HUES64 (cell line): Measurements from ENCODE around the gene PLA2G3.

Experiments
- H3K27ac ChIP-seq: 2 replicates; pipeline ENCODE4 v1.7.0; 2013; ENCODE audit warnings: low read depth, low read length, inconsistent platforms
- H3K27me3 ChIP-seq: 2 replicates; pipeline ENCODE4 v1.6.1; 2013; ENCODE audit warnings: mild to moderate bottlenecking, low read length; ENCODE audit not compliant: insufficient read depth
- H3K36me3 ChIP-seq: 2 replicates; pipeline ENCODE4 v1.6.1; 2013; ENCODE audit warnings: mild to moderate bottlenecking, low read length; ENCODE audit not compliant: insufficient read depth
- H3K4me1 ChIP-seq: 2 replicates; pipeline ENCODE4 v1.6.1; 2013; ENCODE audit warnings: mild to moderate bottlenecking, low read length, moderate library complexity; ENCODE audit not compliant: insufficient read depth
- H3K4me3 ChIP-seq: 2 replicates; pipeline ENCODE4 v1.5.1; 2013; ENCODE audit warnings: mild to moderate bottlenecking, low read length, moderate library complexity
- H3K9ac ChIP-seq: 2 replicates; pipeline ENCODE4 v1.6.1; 2013; ENCODE audit warnings: mild to moderate bottlenecking, low read depth, low read length
- H3K9me3 ChIP-seq: 2 replicates; pipeline ENCODE4 v1.6.1; 2013; ENCODE audit warnings: low read depth, low read length; ENCODE audit not compliant: insufficient read depth
- WGBS: fragments of 150-250, 120-280 bp; methylation state at CpG from one replicate; pipeline ENCODE4 v1.1.7; 2013; ENCODE audit warnings: missing lambda C conversion rate; 5-methylcytosine and 5-hydroxymethylcytosine counted together

Gene PLA2G3

GRCh38 chr22:31144223-31144622, 3.9 kb upstream of the PLA2G3 start:
- Histone ChIP-seq H3K27me3 (no peaks in the 10 kb centered on the region), H3K27ac (no peak overlapping the region), H3K4me3 (no peak overlapping the region), H3K9me3 (peaks cover 15% of the 10 kb centered on the region; the same call in 1 of the 2 replicates), H3K9ac (no peak overlapping the region), H3K36me3 (no peaks in the 10 kb centered on the region), H3K4me1 (peaks cover 8% of the 10 kb centered on the region)

- Histone ChIP-seq H3K27ac (no peak overlapping the region), H3K27me3 (no peaks in the 10 kb centered on the region), H3K4me3 (no peak overlapping the region), H3K4me1 (peaks cover 8% of the 10 kb centered on the region), H3K9me3 (peaks cover 15% of the 10 kb centered on the region; the same call in 1 of the 2 replicates), H3K36me3 (no peaks in the 10 kb centered on the region), H3K9ac (no peak overlapping the region)
- 91% methylated on average over 3 of the region's 3 CpGs for WGBS
Measured at GRCh38 chr22:31143537-31143936, 3.2 kb upstream of the PLA2G3 start.

GRCh38 chr22:31143038-31143437, 2.7 kb upstream of the PLA2G3 start:
- H3K4me1 ChIP-seq = peaks cover 8% of the 10 kb centered on the region
- H3K27me3 ChIP-seq = no peaks in the 10 kb centered on the region
- H3K4me3 ChIP-seq = no peak overlapping the region
- peaks cover 15% of the 10 kb centered on the region; the same call in 1 of the 2 replicates for H3K9me3 ChIP-seq
- H3K9ac ChIP-seq = no peak overlapping the region
- WGBS = 90% methylated on average over 3 of the region's 3 CpGs
- 0 out of 2 replicates have a peak, but pooled peaks cover 1% of the 10 kb centered on the region for H3K36me3 ChIP-seq
- no peak overlapping the region for H3K27ac ChIP-seq

GRCh38 chr22:31142285-31142684, 2.0 kb upstream of the PLA2G3 start:
- Histone ChIP-seq H3K36me3 (peaks cover 8% of the 10 kb centered on the region; the same call in 1 of the 2 replicates), H3K27me3 (no peaks in the 10 kb centered on the region), H3K27ac (no peak overlapping the region), H3K4me1 (peaks cover 8% of the 10 kb centered on the region), H3K4me3 (no peak overlapping the region), H3K9ac (no peak overlapping the region), H3K9me3 (peaks cover 9% of the 10 kb centered on the region; the same call in 1 of the 2 replicates)
- 95% methylated on average over 4 of the region's 4 CpGs for WGBS

- Histone ChIP-seq H3K4me3 (no peak overlapping the region), H3K9ac (no peak overlapping the region), H3K4me1 (peaks cover 8% of the 10 kb centered on the region), H3K27ac (no peak overlapping the region), H3K9me3 (peaks cover 2% of the 10 kb centered on the region; the same call in 1 of the 2 replicates), H3K27me3 (no peaks in the 10 kb centered on the region), H3K36me3 (peaks cover 13% of the 10 kb centered on the region; the same call in 1 of the 2 replicates)
- 91% methylated on average over 2 of the region's 2 CpGs for WGBS
Measured at GRCh38 chr22:31141551-31141950, 1.2 kb upstream of the PLA2G3 start.

GRCh38 chr22:31140746-31141145, 438 bp upstream of the PLA2G3 start:
- H3K4me1 ChIP-seq = peaks cover 8% of the 10 kb centered on the region
- peaks cover 21% of the 10 kb centered on the region for H3K36me3 ChIP-seq
- H3K27me3 ChIP-seq = no peaks in the 10 kb centered on the region
- H3K9ac ChIP-seq = peak overlapping the region; percentile 40; the same call in 1 of the 2 replicates
- no peaks in the 10 kb centered on the region for H3K9me3 ChIP-seq
- H3K27ac ChIP-seq = peak overlapping the region; percentile 44; the same call in 1 of the 2 replicates
- 87% methylated on average over 5 of the region's 5 CpGs for WGBS
- H3K4me3 ChIP-seq = no peak overlapping the region

- Histone ChIP-seq H3K4me1 (peaks cover 8% of the 10 kb centered on the region), H3K27ac (no peak overlapping the region), H3K9ac (peak overlapping the region; percentile 24; the same call in 1 of the 2 replicates), H3K4me3 (peak overlapping the region; percentile 58), H3K27me3 (no peaks in the 10 kb centered on the region), H3K36me3 (peaks cover 37% of the 10 kb centered on the region), H3K9me3 (no peaks in the 10 kb centered on the region)
- 91% methylated on average over 3 of the region's 3 CpGs for WGBS
Measured at GRCh38 chr22:31139066-31139465, 1.2 kb downstream of the PLA2G3 start.

GRCh38 chr22:31138126-31138525, 2.2 kb downstream of the PLA2G3 start:
- Histone ChIP-seq H3K4me3 (no peak overlapping the region), H3K9me3 (no peaks in the 10 kb centered on the region), H3K36me3 (peaks cover 44% of the 10 kb centered on the region), H3K4me1 (peaks cover 8% of the 10 kb centered on the region), H3K27ac (no peak overlapping the region), H3K9ac (no peak overlapping the region), H3K27me3 (no peaks in the 10 kb centered on the region)
- 86% methylated on average over 10 of the region's 10 CpGs for WGBS

- WGBS = 82% methylated on average over 10 of the region's 10 CpGs
- Histone ChIP-seq H3K9ac (no peak overlapping the region), H3K9me3 (no peaks in the 10 kb centered on the region), H3K4me1 (peaks cover 8% of the 10 kb centered on the region), H3K36me3 (peaks cover 44% of the 10 kb centered on the region), H3K27me3 (no peaks in the 10 kb centered on the region), H3K4me3 (no peak overlapping the region), H3K27ac (no peak overlapping the region)
Measured at GRCh38 chr22:31137721-31138120, 2.6 kb downstream of the PLA2G3 start.

GRCh38 chr22:31136711-31137110, 3.6 kb downstream of the PLA2G3 start:
- WGBS = 95% methylated on average over 16 of the region's 16 CpGs
- no peaks in the 10 kb centered on the region for H3K9me3 ChIP-seq
- H3K9ac ChIP-seq = no peak overlapping the region
- H3K4me1 ChIP-seq = peaks cover 8% of the 10 kb centered on the region
- no peak overlapping the region for H3K4me3 ChIP-seq
- no peaks in the 10 kb centered on the region for H3K27me3 ChIP-seq
- H3K27ac ChIP-seq = no peak overlapping the region
- H3K36me3 ChIP-seq = peaks cover 44% of the 10 kb centered on the region

- H3K27me3 ChIP-seq = no peaks in the 10 kb centered on the region
- H3K36me3 ChIP-seq = peaks cover 44% of the 10 kb centered on the region
- no peak overlapping the region for H3K27ac ChIP-seq
- 93% methylated on average over 9 of the region's 9 CpGs for WGBS
- no peaks in the 10 kb centered on the region for H3K9me3 ChIP-seq
- H3K4me3 ChIP-seq = no peak overlapping the region
- peaks cover 7% of the 10 kb centered on the region for H3K4me1 ChIP-seq
- H3K9ac ChIP-seq = no peak overlapping the region
Measured at GRCh38 chr22:31136155-31136554, 4.2 kb downstream of the PLA2G3 start.

- Histone ChIP-seq H3K27me3 (no peaks in the 10 kb centered on the region), H3K36me3 (peaks cover 44% of the 10 kb centered on the region), H3K4me3 (no peak overlapping the region), H3K9me3 (no peaks in the 10 kb centered on the region), H3K9ac (no peak overlapping the region), H3K4me1 (peaks cover 3% of the 10 kb centered on the region), H3K27ac (no peak overlapping the region)
- WGBS = 95% methylated on average over 6 of the region's 6 CpGs
Measured at GRCh38 chr22:31135706-31136105, 4.6 kb downstream of the PLA2G3 start.
